Upper lobe of left lung (tissue), 6 donors: ENCODE measurements around the gene SFRP4. TPM values are rescaled to one million over a fixed set of nuclear protein-coding genes. Genes with fewer than 3 reads are reported as not detected.
A peak's percentile ranks its signal among the peaks of the same experiment; 100 is the strongest.

Experiments
- ATAC-seq, 2 donors: fragments of 200-7000 bp; cut with Tn5 transposase; one replicate each; pipeline ENCODE4 v1.9.1; 2022; ENCODE audit warnings: mild to moderate bottlenecking in 2 of 2, moderate library complexity in 2 of 2; ENCODE audit not compliant: low FRiP score in 2 of 2
- DNase-seq, 2 donors: peaks; one replicate each; pipeline ENCODE4 v3.0.0-alpha.2; 2019 to 2020
- H3K27ac ChIP-seq, 4 donors: fragments of 200-600 bp; sonication (generic); one replicate each; pipeline ENCODE4 v1.5.1; 2016 to 2019
- H3K27me3 ChIP-seq, 4 donors: fragments of 200-600 bp; sonication (generic); one replicate each; pipeline ENCODE4 v1.5.1; 2017 to 2019
- H3K36me3 ChIP-seq, 4 donors: fragments of 200-600 bp; sonication (generic); one replicate each; pipeline ENCODE4 v1.5.1; 2016 to 2019
- H3K4me1 ChIP-seq, 4 donors: fragments of 200-600 bp; sonication (generic); one replicate each; pipeline ENCODE4 v1.5.1; 2018 to 2019
- H3K4me3 ChIP-seq, 4 donors: fragments of 200-600 bp; sonication (generic); one replicate each; pipeline ENCODE4 v1.5.1; 2017 to 2019; ENCODE audit warnings: mild to moderate bottlenecking in 2 of 4, moderate library complexity in 1 of 4
- H3K9me3 ChIP-seq, 4 donors: fragments of 200-600 bp; sonication (generic); one replicate each; pipeline ENCODE4 v1.5.1; 2018 to 2019
- CTCF ChIP-seq, 6 experiments: fragments of 450-650 bp in 4 of 6; fragments of 200-600 bp in 2 of 6; sonication (generic) in 2 of 6; IDR thresholded peaks; one replicate each; pipeline ENCODE4 v1.5.1; 2016 to 2019; ENCODE audit warnings: antibody characterized with exemption in 6 of 6
- EP300 ChIP-seq, 4 donors: sonication (generic); formaldehyde crosslinking; IDR thresholded peaks; one replicate each; pipeline ENCODE4 v1.5.1; 2017; ENCODE audit warnings: antibody characterized with exemption in 4 of 4, control low read depth in 2 of 4
- POLR2A ChIP-seq, 4 donors: fragments of 450-650 bp; IDR thresholded peaks; one replicate each; pipeline ENCODE4 v1.5.1; 2016 to 2017; ENCODE audit warnings: antibody characterized with exemption in 4 of 4, mild to moderate bottlenecking in 2 of 4
- POLR2AphosphoS5 ChIP-seq, 2 donors: sonication (generic); formaldehyde crosslinking; IDR thresholded peaks; one replicate each; pipeline ENCODE4 v1.5.1; 2017; ENCODE audit warnings: antibody characterized with exemption in 2 of 2
- WGBS, 2 donors: methylation state at CpG; one replicate each; pipeline ENCODE4 v1.1.5; 2017 to 2018; 5-methylcytosine and 5-hydroxymethylcytosine counted together
- total RNA-seq, 6 donors: library from RNA; depleted of rRNA in 4 of 6; stranded (reverse); fragments of >200 nt in 4 of 6; gene quantifications; one replicate each; pipeline versions ENCODE4 v1.1.0 to v1.2.1, GENCODE V29; 2016 to 2021
- donor health status: DM: no; HTN: no; CAD: no; lungs with moderate emphysema.
- donor health status: DM: no; HTN: yes; CAD: no; lungs with severe emphysema.

Gene SFRP4
- total RNA-seq, 6 donors from 2014 or later: under 0.01 to 12.2 (median 4.3) TPM

GRCh38 chr7:37942934-37943610, 26.5 kb upstream of the SFRP4 start:
- Histone ChIP-seq H3K27ac (no peak overlapping the region), H3K36me3 (no peaks in the 10 kb centered on the region), H3K4me1 (peaks cover 0 to 16% (median 6%) of the 10 kb centered on the region in 4 donors), H3K27me3 (no peaks in the 10 kb centered on the region), H3K9me3 (no peaks in the 10 kb centered on the region), H3K4me3 (no peak overlapping the region)
- TF ChIP-seq POLR2AphosphoS5 (IDR thresholded peaks at IDR 0.05) (no peak), POLR2A (IDR thresholded peaks at IDR 0.05) (no peak), CTCF (IDR thresholded peaks at IDR 0.05) (no peak), EP300 (IDR thresholded peaks at IDR 0.05) (no peak)
- WGBS, 2 donors: 56 to 66% methylated on average over 11 to 12 of the region's 12 CpGs
- DNase-seq: peak; percentile 31 to 43
- peak; percentile 57 to 82 for ATAC-seq

GRCh38 chr7:37933018-37933566, 16.5 kb upstream of the SFRP4 start:
- Histone ChIP-seq H3K9me3 (peaks cover 0 to 4% (median 0%) of the 10 kb centered on the region in 4 donors), H3K27ac (no peak overlapping the region), H3K4me3 (no peak overlapping the region), H3K36me3 (no peaks in the 10 kb centered on the region), H3K27me3 (no peaks in the 10 kb centered on the region), H3K4me1 (peaks cover 0 to 28% (median under 1%) of the 10 kb centered on the region in 4 donors)
- WGBS, 2 donors: 90 to 93% methylated on average over 9 of the region's 9 CpGs
- ATAC-seq (peak in 1 of 2 donors; percentile 65), DNase-seq (no peak)
- TF ChIP-seq POLR2AphosphoS5 (IDR thresholded peaks at IDR 0.05): no peak
- TF ChIP-seq CTCF (IDR thresholded peaks at IDR 0.05): no peak
- no peak for TF ChIP-seq EP300 (IDR thresholded peaks at IDR 0.05)
- TF ChIP-seq POLR2A (IDR thresholded peaks at IDR 0.05): no peak

- Histone ChIP-seq H3K4me3 (no peak overlapping the region), H3K27me3 (no peaks in the 10 kb centered on the region), H3K4me1 (peaks cover 0 to 32% (median 4%) of the 10 kb centered on the region in 4 donors), H3K27ac (no peak overlapping the region), H3K9me3 (peaks cover 0 to 4% (median 0%) of the 10 kb centered on the region in 4 donors), H3K36me3 (no peaks in the 10 kb centered on the region)
- no peak for TF ChIP-seq POLR2AphosphoS5 (IDR thresholded peaks at IDR 0.05)
- TF ChIP-seq EP300 (IDR thresholded peaks at IDR 0.05): no peak
- DNase-seq (no peak), ATAC-seq (no peak)
- WGBS, 2 donors: 81 to 82% methylated on average over 2 of the region's 2 CpGs
These were observed 15.9 kb upstream of the SFRP4 start for GRCh38 chr7:37932543-37932942.

- Histone ChIP-seq H3K4me1 (peaks cover 0 to 32% (median 6%) of the 10 kb centered on the region in 4 donors), H3K27me3 (no peaks in the 10 kb centered on the region), H3K36me3 (no peaks in the 10 kb centered on the region), H3K27ac (peak overlapping the region in 3 of 4 donors; percentile 54 to 75 (median 55)), H3K9me3 (peaks cover 0 to 5% (median under 1%) of the 10 kb centered on the region in 4 donors), H3K4me3 (no peak overlapping the region)
- DNase-seq (peak in 1 of 2 donors; percentile 3), ATAC-seq (peak; percentile 36 to 82)
- TF ChIP-seq CTCF (IDR thresholded peaks at IDR 0.05) (no peak), POLR2AphosphoS5 (IDR thresholded peaks at IDR 0.05) (no peak), POLR2A (IDR thresholded peaks at IDR 0.05) (no peak), EP300 (IDR thresholded peaks at IDR 0.05) (peak in 1 of 4 donors; percentile 49)
- 71 to 88% methylated on average over 5 of the region's 5 CpGs for WGBS, 2 donors
These were observed 13.8 kb upstream of the SFRP4 start for GRCh38 chr7:37930226-37930948.

- peak overlapping the region in 2 of 4 donors; percentile 31 to 55 for H3K27ac ChIP-seq
- no peak for ATAC-seq
- no peak for DNase-seq
- peaks cover 0 to 32% (median 6%) of the 10 kb centered on the region in 4 donors for H3K4me1 ChIP-seq
- H3K9me3 ChIP-seq: peaks cover 0 to 8% (median 2%) of the 10 kb centered on the region in 4 donors
- no peak overlapping the region for H3K4me3 ChIP-seq
- no peaks in the 10 kb centered on the region for H3K36me3 ChIP-seq
- H3K27me3 ChIP-seq: no peaks in the 10 kb centered on the region
- WGBS, 2 donors: 79 to 88% methylated on average over 4 of the region's 4 CpGs
- no peak for TF ChIP-seq EP300 (IDR thresholded peaks at IDR 0.05)
- no peak for TF ChIP-seq CTCF (IDR thresholded peaks at IDR 0.05)
- no peak for TF ChIP-seq POLR2AphosphoS5 (IDR thresholded peaks at IDR 0.05)
- no peak for TF ChIP-seq POLR2A (IDR thresholded peaks at IDR 0.05)
These were observed 12.3 kb upstream of the SFRP4 start for GRCh38 chr7:37928878-37929277.
